Stimulated activated CD4-positive, alpha-beta T cell treated with anti-CD3 and anti-CD28 coated beads, Interleukin-12 subunit alpha, Interleukin-12 subunit beta, amount 100 ng/mL, for 48 hours (primary cell): ENCODE measurements around the gene TDRKH.
A peak's percentile ranks its signal among the peaks of the same experiment; 100 is the strongest.
"Not testable (repeated sequence)": the region's sequence is repeated elsewhere in the genome, so short reads cannot be mapped to it uniquely, and the experiment has no call there.

Source experiments
- DNase-seq, 3 donors: peaks; one replicate each; pipeline ENCODE4 v3.0.0-alpha.2; 2020; ENCODE audit warnings: low read depth in 2 of 3, low spot score in 1 of 3

The TDRKH gene

GRCh38 chr1:151768351-151769066 lies 21.8 kb downstream of the TDRKH start:
- DNase-seq = not testable (repeated sequence)

- DNase-seq = no peak
Measured at GRCh38 chr1:151763990-151764389, 26.3 kb downstream of the TDRKH start.

GRCh38 chr1:151762941-151763921 lies 27.1 kb downstream of the TDRKH start, which contains the start of gene MRPL9:
Gene MRPL9, minus strand, starts transcription at chr1:151763496. Its CDS starts 17 bp downstream, at chr1:151763479.
- DNase-seq = peak; percentile 80 to 84 (median 83)

- DNase-seq = no peak
Measured at GRCh38 chr1:151760597-151761385, 29.5 kb downstream of the TDRKH start.

- DNase-seq = no peak
Measured at GRCh38 chr1:151759241-151759640, 31.1 kb downstream of the TDRKH start.

- no peak for DNase-seq
Measured at GRCh38 chr1:151756291-151756690, 34.0 kb downstream of the TDRKH start.

GRCh38 chr1:151741516-151741915 lies 48.8 kb downstream of the TDRKH start:
- DNase-seq = no peak

- no peak for DNase-seq
Measured at GRCh38 chr1:151739590-151740355, 50.5 kb downstream of the TDRKH start.

GRCh38 chr1:151737479-151737878 lies 52.8 kb downstream of the TDRKH start:
- DNase-seq = no peak

GRCh38 chr1:151737026-151737425 lies 53.3 kb downstream of the TDRKH start:
- DNase-seq = no peak

GRCh38 chr1:151733995-151734394 lies 56.3 kb downstream of the TDRKH start:
- DNase-seq = not testable (repeated sequence)

GRCh38 chr1:151733126-151733525 lies 57.2 kb downstream of the TDRKH start:
- DNase-seq = no peak

- DNase-seq = no peak
Measured at GRCh38 chr1:151729966-151730291, 60.4 kb downstream of the TDRKH start.

- no peak for DNase-seq
Measured at GRCh38 chr1:151729157-151729965, 60.9 kb downstream of the TDRKH start.

GRCh38 chr1:151728151-151729054 lies 61.9 kb downstream of the TDRKH start:
- DNase-seq = no peak

GRCh38 chr1:151723726-151724370 lies 66.5 kb downstream of the TDRKH start:
- DNase-seq = no peak
